ENCODE measurements around the gene TOMM22. TPM values are rescaled to one million over a fixed set of nuclear protein-coding genes. Genes with fewer than 3 reads are reported as not detected.

TOMM22 gene
- total and polyA plus RNA-seq, 11 donors, result 32.3 to 82.1 (median 67.7) TPM

- Histone ChIP-seq H3K27me3 (no peaks in the 10 kb centered on the region), H3K36me3 (peaks cover 0 to 30% (median 10%) of the 10 kb centered on the region in 9 donors), H3K4me3 (no peak overlapping the region), H3K4me1 (peaks cover 0 to 71% (median 44%) of the 10 kb centered on the region in 12 donors), H3K9me3 (no peaks in the 10 kb centered on the region), H3K27ac (peak overlapping the region in 2 of 12 donors; percentile 2 to 30)
- TF ChIP-seq CTCF (IDR thresholded peaks at IDR 0.05) (no peak), POLR2A (IDR thresholded peaks at IDR 0.05) (no peak)
- DNase-seq, result no peak
- ATAC-seq, result no peak
- intact Hi-C loops (cut with DNase I), result loop anchor here in 3 of 10 donors (5.0 to 10.0 kb wide), 4 partner anchors 43 to 813 kb away; partner anchors contain the start of genes ATF4 (in 1 of the 3), PICK1 (in 1 of the 3) and SUN2 (in 1 of the 3)
- 43 to 76% (median 69%) methylated on average over 3 of the region's 3 CpGs for WGBS, 4 donors
Observed at GRCh38 chr22:38709306-38709705, 27.5 kb downstream of the TOMM22 start.

- Histone ChIP-seq H3K4me1 (peaks cover 0 to 70% (median 46%) of the 10 kb centered on the region in 12 donors), H3K9me3 (no peaks in the 10 kb centered on the region), H3K27me3 (no peaks in the 10 kb centered on the region), H3K27ac (no peak overlapping the region), H3K4me3 (no peak overlapping the region), H3K36me3 (peaks cover 0 to 30% (median 10%) of the 10 kb centered on the region in 9 donors)
- intact Hi-C loops (cut with DNase I), result no loop called here
- 81 to 86% (median 83%) methylated on average over 3 of the region's 3 CpGs for WGBS, 4 donors
- TF ChIP-seq CTCF (IDR thresholded peaks at IDR 0.05) (no peak), POLR2A (IDR thresholded peaks at IDR 0.05) (no peak)
- DNase-seq, result no peak
- ATAC-seq, result no peak
Observed at GRCh38 chr22:38710351-38710750, 28.6 kb downstream of the TOMM22 start.

- TF ChIP-seq CTCF (IDR thresholded peaks at IDR 0.05) (no peak), POLR2A (IDR thresholded peaks at IDR 0.05) (no peak)
- Histone ChIP-seq H3K36me3 (peaks cover 0 to 33% (median 11%) of the 10 kb centered on the region in 9 donors), H3K4me3 (no peak overlapping the region), H3K27ac (no peak overlapping the region), H3K9me3 (no peaks in the 10 kb centered on the region), H3K4me1 (peaks cover 0 to 73% (median 47%) of the 10 kb centered on the region in 12 donors), H3K27me3 (no peaks in the 10 kb centered on the region)
- ATAC-seq, result no peak
- intact Hi-C loops (cut with DNase I), result no loop called here
- 86 to 92% (median 90%) methylated on average over 3 of the region's 3 CpGs for WGBS, 4 donors
- no peak for DNase-seq
Observed at GRCh38 chr22:38710866-38711265, 29.1 kb downstream of the TOMM22 start.

GRCh38 chr22:38712486-38713207 is 30.9 kb downstream of the TOMM22 start:
- Histone ChIP-seq H3K4me1 (peaks cover 0 to 63% (median 37%) of the 10 kb centered on the region in 12 donors), H3K4me3 (no peak overlapping the region), H3K27me3 (no peaks in the 10 kb centered on the region), H3K27ac (no peak overlapping the region), H3K36me3 (peaks cover 0 to 51% (median 29%) of the 10 kb centered on the region in 9 donors), H3K9me3 (no peaks in the 10 kb centered on the region)
- DNase-seq, result no peak
- 63 to 75% (median 69%) methylated on average over 11 of the region's 11 CpGs for WGBS, 4 donors
- ATAC-seq, result no peak
- no peak for TF ChIP-seq CTCF (IDR thresholded peaks at IDR 0.05)
- TF ChIP-seq POLR2A (IDR thresholded peaks at IDR 0.05), result no peak
- intact Hi-C loops (cut with DNase I), result no loop called here

All from heart left ventricle (tissue), 16 donors.